ENCODE results near the gene TCEANC2. TPM values are rescaled to one million over a fixed set of nuclear protein-coding genes. Genes with fewer than 3 reads are reported as not detected.
A peak's percentile ranks its signal among the peaks of the same experiment; 100 is the strongest.
"Not testable (repeated sequence)": the region's sequence is repeated elsewhere in the genome, so short reads cannot be mapped to it uniquely, and the experiment has no call there.

TCEANC2 gene
- total and polyA plus RNA-seq, 4 donors, result 0.89 to 2.1 (median 1.7) TPM

DNA sequence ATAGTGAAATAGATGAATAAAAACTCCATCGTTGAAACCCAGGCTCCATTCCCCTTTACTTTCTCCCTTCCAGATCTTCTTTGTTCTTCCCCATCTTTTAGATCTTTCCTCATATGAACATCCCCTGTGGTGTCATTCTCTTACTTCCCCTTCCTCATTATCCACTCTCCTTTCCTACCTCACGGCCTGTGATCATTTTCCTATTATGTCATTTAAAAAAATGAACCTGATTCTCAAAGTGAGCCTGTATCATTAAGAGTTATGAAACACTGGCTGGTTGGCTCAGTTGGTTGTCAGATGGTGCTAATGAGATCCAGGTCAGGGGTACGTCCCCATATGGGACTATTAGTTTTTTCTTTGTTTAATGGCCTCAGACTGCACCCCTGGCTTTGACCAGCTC, 38.3 kb downstream of the TCEANC2 start (continued):
- TF ChIP-seq RXRA (IDR thresholded peaks at IDR 0.05) (no peak), SP1 (IDR thresholded peaks at IDR 0.05) (no peak)

- Histone ChIP-seq H3K36me3 (ENCODE audit: control insufficient read depth in 4 of 4, insufficient read depth in 3 of 4, low read depth in 1 of 4, low read length in 3 of 4) (peaks cover 0 to 2% (median 0%) of the 10 kb centered on the region in 4 donors), H3K4me3 (ENCODE audit: low read depth in 1 of 3, low read length in 3 of 3) (no peak overlapping the region), H3K27me3 (ENCODE audit: control insufficient read depth in 4 of 4, insufficient read depth in 4 of 4, low read length in 3 of 4) (no peaks in the 10 kb centered on the region), H3K27ac (ENCODE audit: low read depth in 1 of 2, low read length in 2 of 2) (peak overlapping the region; percentile 65 to 70), H3K9me3 (ENCODE audit: control insufficient read depth in 4 of 4, low read length in 3 of 4) (no peaks in the 10 kb centered on the region), H3K9ac (ENCODE audit: low read depth in 1 of 2, low read length in 2 of 2) (no peak overlapping the region), H3K4me1 (ENCODE audit: control insufficient read depth in 4 of 4, insufficient read depth in 4 of 4, low read length in 3 of 4) (peaks cover 3 to 19% (median 9%) of the 10 kb centered on the region in 4 donors)
- no peak for DNase-seq (ENCODE audit: low spot score)
- TF ChIP-seq FOXA2 (IDR thresholded peaks at IDR 0.05), result peak; percentile 49
- no peak for TF ChIP-seq FOXA1 (IDR thresholded peaks at IDR 0.05)
- TF ChIP-seq SP1 (IDR thresholded peaks at IDR 0.05), result peak; percentile 24
- peak in 1 of 2 donors; percentile 36 for TF ChIP-seq RXRA (IDR thresholded peaks at IDR 0.05)
- TF ChIP-seq HNF4A (conservative IDR thresholded peaks at IDR 0.05), result peak; percentile 38 to 49
- 74% methylated on average over 4 of the region's 4 CpGs for WGBS
Measured at GRCh38 chr1:54094001-54094729, 40.8 kb downstream of the TCEANC2 start.

GRCh38 chr1:54094730-54095105, 41.3 kb downstream of the TCEANC2 start:
- not testable (repeated sequence) for DNase-seq (ENCODE audit: low spot score); H3K36me3 ChIP-seq (ENCODE audit: control insufficient read depth in 4 of 4, insufficient read depth in 3 of 4, low read depth in 1 of 4, low read length in 3 of 4)
- WGBS, result 51% methylated on average over 1 of the region's 1 CpG

GRCh38 chr1:54095546-54096226, 42.3 kb downstream of the TCEANC2 start:
- 69% methylated on average over 8 of the region's 8 CpGs for WGBS
- no peaks in the 10 kb centered on the region for H3K27me3 ChIP-seq (ENCODE audit: control insufficient read depth in 4 of 4, insufficient read depth in 4 of 4, low read length in 3 of 4)
- peaks cover 3 to 19% (median 9%) of the 10 kb centered on the region in 4 donors for H3K4me1 ChIP-seq (ENCODE audit: control insufficient read depth in 4 of 4, insufficient read depth in 4 of 4, low read length in 3 of 4)
- H3K27ac ChIP-seq (ENCODE audit: low read depth in 1 of 2, low read length in 2 of 2), result no peak overlapping the region
- DNase-seq (ENCODE audit: low spot score), result no peak
- H3K4me3 ChIP-seq (ENCODE audit: low read depth in 1 of 3, low read length in 3 of 3), result no peak overlapping the region
- peaks cover 0 to 2% (median 0%) of the 10 kb centered on the region in 4 donors for H3K36me3 ChIP-seq (ENCODE audit: control insufficient read depth in 4 of 4, insufficient read depth in 3 of 4, low read depth in 1 of 4, low read length in 3 of 4)
- no peaks in the 10 kb centered on the region for H3K9me3 ChIP-seq (ENCODE audit: control insufficient read depth in 4 of 4, low read length in 3 of 4)
- H3K9ac ChIP-seq (ENCODE audit: low read depth in 1 of 2, low read length in 2 of 2), result no peak overlapping the region
- TF ChIP-seq JUND (IDR thresholded peaks at IDR 0.05), result no peak
- peak in 1 of 2 donors; percentile 12 for TF ChIP-seq EGR1 (IDR thresholded peaks at IDR 0.05; ENCODE audit: low read depth in 2 of 2)
- peak; percentile 14 to 29 for TF ChIP-seq GABPA (IDR thresholded peaks at IDR 0.05 in 1 of 2, conservative IDR thresholded peaks at IDR 0.05 in 1 of 2)
- TF ChIP-seq FOXA1 (IDR thresholded peaks at IDR 0.05), result no peak
- TF ChIP-seq, protein P1, sequence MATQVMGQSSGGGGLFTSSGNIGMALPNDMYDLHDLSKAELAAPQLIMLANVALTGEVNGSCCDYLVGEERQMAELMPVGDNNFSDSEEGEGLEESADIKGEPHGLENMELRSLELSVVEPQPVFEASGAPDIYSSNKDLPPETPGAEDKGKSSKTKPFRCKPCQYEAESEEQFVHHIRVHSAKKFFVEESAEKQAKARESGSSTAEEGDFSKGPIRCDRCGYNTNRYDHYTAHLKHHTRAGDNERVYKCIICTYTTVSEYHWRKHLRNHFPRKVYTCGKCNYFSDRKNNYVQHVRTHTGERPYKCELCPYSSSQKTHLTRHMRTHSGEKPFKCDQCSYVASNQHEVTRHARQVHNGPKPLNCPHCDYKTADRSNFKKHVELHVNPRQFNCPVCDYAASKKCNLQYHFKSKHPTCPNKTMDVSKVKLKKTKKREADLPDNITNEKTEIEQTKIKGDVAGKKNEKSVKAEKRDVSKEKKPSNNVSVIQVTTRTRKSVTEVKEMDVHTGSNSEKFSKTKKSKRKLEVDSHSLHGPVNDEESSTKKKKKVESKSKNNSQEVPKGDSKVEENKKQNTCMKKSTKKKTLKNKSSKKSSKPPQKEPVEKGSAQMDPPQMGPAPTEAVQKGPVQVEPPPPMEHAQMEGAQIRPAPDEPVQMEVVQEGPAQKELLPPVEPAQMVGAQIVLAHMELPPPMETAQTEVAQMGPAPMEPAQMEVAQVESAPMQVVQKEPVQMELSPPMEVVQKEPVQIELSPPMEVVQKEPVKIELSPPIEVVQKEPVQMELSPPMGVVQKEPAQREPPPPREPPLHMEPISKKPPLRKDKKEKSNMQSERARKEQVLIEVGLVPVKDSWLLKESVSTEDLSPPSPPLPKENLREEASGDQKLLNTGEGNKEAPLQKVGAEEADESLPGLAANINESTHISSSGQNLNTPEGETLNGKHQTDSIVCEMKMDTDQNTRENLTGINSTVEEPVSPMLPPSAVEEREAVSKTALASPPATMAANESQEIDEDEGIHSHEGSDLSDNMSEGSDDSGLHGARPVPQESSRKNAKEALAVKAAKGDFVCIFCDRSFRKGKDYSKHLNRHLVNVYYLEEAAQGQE (IDR thresholded peaks at IDR 0.05), result no peak
- TF ChIP-seq, protein P2, sequence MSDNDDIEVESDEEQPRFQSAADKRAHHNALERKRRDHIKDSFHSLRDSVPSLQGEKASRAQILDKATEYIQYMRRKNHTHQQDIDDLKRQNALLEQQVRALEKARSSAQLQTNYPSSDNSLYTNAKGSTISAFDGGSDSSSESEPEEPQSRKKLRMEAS (IDR thresholded peaks at IDR 0.05), result peak; percentile 66
- no peak for TF ChIP-seq HNF4G (IDR thresholded peaks at IDR 0.05)
- no peak for TF ChIP-seq FOXA2 (IDR thresholded peaks at IDR 0.05)
- TF ChIP-seq RAD21 (IDR thresholded peaks at IDR 0.05), result peak in 1 of 2 donors; percentile 6
- no peak for TF ChIP-seq TAF1 (conservative IDR thresholded peaks at IDR 0.05)
- TF ChIP-seq NR2F2 (IDR thresholded peaks at IDR 0.05), result peak; percentile 79
- TF ChIP-seq, protein P3, sequence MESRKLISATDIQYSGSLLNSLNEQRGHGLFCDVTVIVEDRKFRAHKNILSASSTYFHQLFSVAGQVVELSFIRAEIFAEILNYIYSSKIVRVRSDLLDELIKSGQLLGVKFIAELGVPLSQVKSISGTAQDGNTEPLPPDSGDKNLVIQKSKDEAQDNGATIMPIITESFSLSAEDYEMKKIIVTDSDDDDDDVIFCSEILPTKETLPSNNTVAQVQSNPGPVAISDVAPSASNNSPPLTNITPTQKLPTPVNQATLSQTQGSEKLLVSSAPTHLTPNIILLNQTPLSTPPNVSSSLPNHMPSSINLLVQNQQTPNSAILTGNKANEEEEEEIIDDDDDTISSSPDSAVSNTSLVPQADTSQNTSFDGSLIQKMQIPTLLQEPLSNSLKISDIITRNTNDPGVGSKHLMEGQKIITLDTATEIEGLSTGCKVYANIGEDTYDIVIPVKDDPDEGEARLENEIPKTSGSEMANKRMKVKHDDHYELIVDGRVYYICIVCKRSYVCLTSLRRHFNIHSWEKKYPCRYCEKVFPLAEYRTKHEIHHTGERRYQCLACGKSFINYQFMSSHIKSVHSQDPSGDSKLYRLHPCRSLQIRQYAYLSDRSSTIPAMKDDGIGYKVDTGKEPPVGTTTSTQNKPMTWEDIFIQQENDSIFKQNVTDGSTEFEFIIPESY (IDR thresholded peaks at IDR 0.05), result no peak
- TF ChIP-seq SP1 (IDR thresholded peaks at IDR 0.05), result no peak
- TF ChIP-seq, protein P4, sequence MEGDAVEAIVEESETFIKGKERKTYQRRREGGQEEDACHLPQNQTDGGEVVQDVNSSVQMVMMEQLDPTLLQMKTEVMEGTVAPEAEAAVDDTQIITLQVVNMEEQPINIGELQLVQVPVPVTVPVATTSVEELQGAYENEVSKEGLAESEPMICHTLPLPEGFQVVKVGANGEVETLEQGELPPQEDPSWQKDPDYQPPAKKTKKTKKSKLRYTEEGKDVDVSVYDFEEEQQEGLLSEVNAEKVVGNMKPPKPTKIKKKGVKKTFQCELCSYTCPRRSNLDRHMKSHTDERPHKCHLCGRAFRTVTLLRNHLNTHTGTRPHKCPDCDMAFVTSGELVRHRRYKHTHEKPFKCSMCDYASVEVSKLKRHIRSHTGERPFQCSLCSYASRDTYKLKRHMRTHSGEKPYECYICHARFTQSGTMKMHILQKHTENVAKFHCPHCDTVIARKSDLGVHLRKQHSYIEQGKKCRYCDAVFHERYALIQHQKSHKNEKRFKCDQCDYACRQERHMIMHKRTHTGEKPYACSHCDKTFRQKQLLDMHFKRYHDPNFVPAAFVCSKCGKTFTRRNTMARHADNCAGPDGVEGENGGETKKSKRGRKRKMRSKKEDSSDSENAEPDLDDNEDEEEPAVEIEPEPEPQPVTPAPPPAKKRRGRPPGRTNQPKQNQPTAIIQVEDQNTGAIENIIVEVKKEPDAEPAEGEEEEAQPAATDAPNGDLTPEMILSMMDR (IDR thresholded peaks at IDR 0.05; ENCODE audit: low read depth, low read length, missing input control), result no peak
- TF ChIP-seq HNF4A (conservative IDR thresholded peaks at IDR 0.05), result peak in 1 of 2 donors; percentile 51
- TF ChIP-seq ATF3 (IDR thresholded peaks at IDR 0.05), result no peak

More at GRCh38 chr1:54094730-54095105, 41.3 kb downstream of the TCEANC2 start:
- not testable (repeated sequence) for H3K27me3 ChIP-seq (ENCODE audit: control insufficient read depth in 4 of 4, insufficient read depth in 4 of 4, low read length in 3 of 4); H3K9me3 ChIP-seq (ENCODE audit: control insufficient read depth in 4 of 4, low read length in 3 of 4); H3K4me3 ChIP-seq (ENCODE audit: low read depth in 1 of 3, low read length in 3 of 3); H3K9ac ChIP-seq (ENCODE audit: low read depth in 1 of 2, low read length in 2 of 2)
- Histone ChIP-seq H3K4me1 (ENCODE audit: control insufficient read depth in 4 of 4, insufficient read depth in 4 of 4, low read length in 3 of 4) (peaks cover 3 to 19% (median 9%) of the 10 kb centered on the region in 4 donors), H3K27ac (ENCODE audit: low read depth in 1 of 2, low read length in 2 of 2) (peak overlapping the region; percentile 65 to 70)
